OCI-M2 (cell line): ENCODE results near the gene SLC13A3.

ENCODE experiments used
- DNase-seq: peaks from one replicate; lab custom pipeline; 2025; ENCODE audit not compliant: unreplicated experiment; lab: John Stamatoyannopoulos, UW

SLC13A3 gene

GRCh38 chr20:46638134-46638897, 12.9 kb downstream of the SLC13A3 start:
- DNase-seq: no peak

GRCh38 chr20:46637427-46638133, 13.7 kb downstream of the SLC13A3 start:
- DNase-seq: no peak

GRCh38 chr20:46637020-46637419, 14.2 kb downstream of the SLC13A3 start:
- no peak for DNase-seq

- DNase-seq: no peak
Measured at GRCh38 chr20:46636514-46636913, 14.7 kb downstream of the SLC13A3 start.

- DNase-seq: no peak
Measured at GRCh38 chr20:46635514-46636136, 15.6 kb downstream of the SLC13A3 start.

GRCh38 chr20:46634528-46634927, 16.7 kb downstream of the SLC13A3 start:
- DNase-seq: no peak

- DNase-seq: no peak
Measured at GRCh38 chr20:46631874-46632446, 19.3 kb downstream of the SLC13A3 start.

- DNase-seq: no peak
Measured at GRCh38 chr20:46631212-46631869, 19.9 kb downstream of the SLC13A3 start.

GRCh38 chr20:46630306-46630705, 21.0 kb downstream of the SLC13A3 start:
- no peak for DNase-seq

GRCh38 chr20:46629341-46629740, 21.9 kb downstream of the SLC13A3 start:
- no peak for DNase-seq

- DNase-seq: no peak
Measured at GRCh38 chr20:46627234-46627633, 24.0 kb downstream of the SLC13A3 start.

GRCh38 chr20:46626758-46627157, 24.5 kb downstream of the SLC13A3 start:
- DNase-seq: no peak

GRCh38 chr20:46625875-46626373, 25.3 kb downstream of the SLC13A3 start:
- DNase-seq: no peak

- DNase-seq: no peak
Measured at GRCh38 chr20:46624946-46625345, 26.3 kb downstream of the SLC13A3 start.

GRCh38 chr20:46622165-46622564, 29.1 kb downstream of the SLC13A3 start:
- no peak for DNase-seq

- DNase-seq: no peak
Measured at GRCh38 chr20:46621492-46621891, 29.8 kb downstream of the SLC13A3 start.

GRCh38 chr20:46619445-46619844, 31.8 kb downstream of the SLC13A3 start:
- no peak for DNase-seq

- no peak for DNase-seq
Measured at GRCh38 chr20:46618316-46619100, 32.8 kb downstream of the SLC13A3 start.

GRCh38 chr20:46614503-46614902, 36.8 kb downstream of the SLC13A3 start:
- DNase-seq: no peak

- no peak for DNase-seq
Measured at GRCh38 chr20:46610145-46610544, 41.1 kb downstream of the SLC13A3 start.
